Measurements from ENCODE around the gene MSI1. TPM values are rescaled to one million over a fixed set of nuclear protein-coding genes. Genes with fewer than 3 reads are reported as not detected.

Gene MSI1
- total RNA-seq, 1 donor from 2014 or later = 1.3 TPM

- Mint-ChIP-seq H3K4me3 (ENCODE audit: unreplicated experiment) (no peak overlapping the region), H3K27me3 (ENCODE audit: unreplicated experiment) (peaks cover 14% of the 10 kb centered on the region), H3K9me3 (ENCODE audit: unreplicated experiment) (no peaks in the 10 kb centered on the region), H3K27ac (ENCODE audit: unreplicated experiment) (no peak overlapping the region), H3K4me1 (ENCODE audit: unreplicated experiment) (no peaks in the 10 kb centered on the region), H3K36me3 (ENCODE audit: unreplicated experiment) (no peaks in the 10 kb centered on the region)
- TF ChIP-seq, protein P1, sequence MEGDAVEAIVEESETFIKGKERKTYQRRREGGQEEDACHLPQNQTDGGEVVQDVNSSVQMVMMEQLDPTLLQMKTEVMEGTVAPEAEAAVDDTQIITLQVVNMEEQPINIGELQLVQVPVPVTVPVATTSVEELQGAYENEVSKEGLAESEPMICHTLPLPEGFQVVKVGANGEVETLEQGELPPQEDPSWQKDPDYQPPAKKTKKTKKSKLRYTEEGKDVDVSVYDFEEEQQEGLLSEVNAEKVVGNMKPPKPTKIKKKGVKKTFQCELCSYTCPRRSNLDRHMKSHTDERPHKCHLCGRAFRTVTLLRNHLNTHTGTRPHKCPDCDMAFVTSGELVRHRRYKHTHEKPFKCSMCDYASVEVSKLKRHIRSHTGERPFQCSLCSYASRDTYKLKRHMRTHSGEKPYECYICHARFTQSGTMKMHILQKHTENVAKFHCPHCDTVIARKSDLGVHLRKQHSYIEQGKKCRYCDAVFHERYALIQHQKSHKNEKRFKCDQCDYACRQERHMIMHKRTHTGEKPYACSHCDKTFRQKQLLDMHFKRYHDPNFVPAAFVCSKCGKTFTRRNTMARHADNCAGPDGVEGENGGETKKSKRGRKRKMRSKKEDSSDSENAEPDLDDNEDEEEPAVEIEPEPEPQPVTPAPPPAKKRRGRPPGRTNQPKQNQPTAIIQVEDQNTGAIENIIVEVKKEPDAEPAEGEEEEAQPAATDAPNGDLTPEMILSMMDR (IDR thresholded peaks at IDR 0.05) = no peak
- no peak for DNase-seq (ENCODE audit: extremely low spot score, unreplicated experiment)
Observed at GRCh38 chr12:120332523-120332922, 36.4 kb downstream of the MSI1 start.

DNA sequence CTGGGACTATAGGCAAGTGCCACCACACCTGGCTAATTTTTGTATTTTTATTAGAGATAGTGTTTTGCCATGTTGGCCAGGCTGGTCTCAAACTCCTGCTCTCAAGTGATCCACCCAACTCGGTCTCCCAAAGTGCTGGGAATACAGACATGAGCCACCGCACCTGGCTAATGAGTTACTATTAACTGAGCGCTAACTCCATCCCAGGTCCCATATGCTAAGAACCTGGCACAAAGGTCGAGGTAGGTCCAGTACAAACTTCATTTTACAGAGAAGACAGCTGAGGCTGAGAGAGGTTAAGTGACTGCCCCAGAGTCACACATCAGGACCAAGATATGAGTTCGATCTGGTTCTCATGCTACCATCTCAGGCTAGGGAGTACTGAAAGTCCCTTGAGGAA lies 36.9 kb downstream of the MSI1 start:
- no peaks in the 10 kb centered on the region for H3K36me3 Mint-ChIP-seq (ENCODE audit: unreplicated experiment)
- no peaks in the 10 kb centered on the region for H3K4me1 Mint-ChIP-seq (ENCODE audit: unreplicated experiment)
- H3K4me3 Mint-ChIP-seq (ENCODE audit: unreplicated experiment) = no peak overlapping the region
- no peak for DNase-seq (ENCODE audit: extremely low spot score, unreplicated experiment)
- no peak overlapping the region for H3K27ac Mint-ChIP-seq (ENCODE audit: unreplicated experiment)
- peaks cover 11% of the 10 kb centered on the region for H3K27me3 Mint-ChIP-seq (ENCODE audit: unreplicated experiment)
- no peaks in the 10 kb centered on the region for H3K9me3 Mint-ChIP-seq (ENCODE audit: unreplicated experiment)
- TF ChIP-seq, protein P1 (IDR thresholded peaks at IDR 0.05) = no peak

DNA sequence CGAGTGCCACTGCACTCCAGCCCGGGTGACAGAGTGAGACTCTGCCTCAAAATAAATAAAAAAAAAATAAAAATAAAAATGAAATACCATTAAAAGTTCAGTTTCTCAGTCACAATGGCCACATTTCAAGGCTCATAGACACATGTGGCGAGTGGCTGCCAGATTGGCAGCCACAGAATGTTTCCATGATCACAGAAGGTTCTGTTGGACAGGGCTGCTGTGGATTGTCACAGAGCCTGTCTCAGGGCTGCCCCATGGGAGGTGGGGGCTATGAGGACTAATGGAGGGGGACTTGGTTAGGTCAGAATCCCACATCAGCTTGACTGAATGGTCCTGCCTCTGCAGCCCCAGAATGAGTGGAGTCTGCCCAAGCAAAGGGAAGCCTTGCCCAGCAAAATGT lies 37.6 kb downstream of the MSI1 start:
- no peak overlapping the region for H3K27ac Mint-ChIP-seq (ENCODE audit: unreplicated experiment)
- H3K36me3 Mint-ChIP-seq (ENCODE audit: unreplicated experiment) = no peaks in the 10 kb centered on the region
- no peaks in the 10 kb centered on the region for H3K4me1 Mint-ChIP-seq (ENCODE audit: unreplicated experiment)
- peaks cover 11% of the 10 kb centered on the region for H3K27me3 Mint-ChIP-seq (ENCODE audit: unreplicated experiment)
- TF ChIP-seq, protein P1 (IDR thresholded peaks at IDR 0.05) = no peak
- H3K9me3 Mint-ChIP-seq (ENCODE audit: unreplicated experiment) = no peaks in the 10 kb centered on the region
- no peak overlapping the region for H3K4me3 Mint-ChIP-seq (ENCODE audit: unreplicated experiment)
- no peak for DNase-seq (ENCODE audit: extremely low spot score, unreplicated experiment)

DNA sequence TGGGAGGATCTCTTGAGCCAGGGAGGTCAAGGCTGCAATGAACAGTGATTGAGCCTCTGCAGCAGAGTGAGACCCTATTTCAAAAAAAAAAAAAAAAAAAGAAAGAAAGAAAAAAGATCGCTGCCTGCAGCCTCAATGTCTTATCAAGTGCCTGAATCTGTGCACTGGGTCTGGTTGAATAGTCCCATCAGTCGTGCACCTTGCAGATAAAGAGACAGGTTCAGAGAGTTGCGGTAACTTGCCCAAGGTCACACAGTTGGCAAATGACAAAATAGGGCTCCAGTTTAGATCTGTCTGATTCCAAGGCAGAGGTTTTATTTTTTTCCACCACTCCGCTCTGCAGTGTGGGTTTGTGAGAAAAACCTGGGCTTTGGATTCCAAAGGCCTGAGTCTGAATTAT lies 40.7 kb downstream of the MSI1 start:
- H3K27ac Mint-ChIP-seq (ENCODE audit: unreplicated experiment) = no peak overlapping the region
- TF ChIP-seq, protein P1 (IDR thresholded peaks at IDR 0.05) = no peak
- no peak for DNase-seq (ENCODE audit: extremely low spot score, unreplicated experiment)
- H3K36me3 Mint-ChIP-seq (ENCODE audit: unreplicated experiment) = no peaks in the 10 kb centered on the region
- H3K4me3 Mint-ChIP-seq (ENCODE audit: unreplicated experiment) = no peak overlapping the region
- peaks cover 13% of the 10 kb centered on the region for H3K27me3 Mint-ChIP-seq (ENCODE audit: unreplicated experiment)
- no peaks in the 10 kb centered on the region for H3K9me3 Mint-ChIP-seq (ENCODE audit: unreplicated experiment)
- peaks cover 9% of the 10 kb centered on the region for H3K4me1 Mint-ChIP-seq (ENCODE audit: unreplicated experiment)

- TF ChIP-seq, protein P1 (IDR thresholded peaks at IDR 0.05) = no peak
- H3K36me3 Mint-ChIP-seq (ENCODE audit: unreplicated experiment) = no peaks in the 10 kb centered on the region
- H3K9me3 Mint-ChIP-seq (ENCODE audit: unreplicated experiment) = no peaks in the 10 kb centered on the region
- H3K4me3 Mint-ChIP-seq (ENCODE audit: unreplicated experiment) = no peak within 1 kb of the TSS
- H3K27me3 Mint-ChIP-seq (ENCODE audit: unreplicated experiment) = peaks cover 13% of the 10 kb centered on the region
- no peak for DNase-seq (ENCODE audit: extremely low spot score, unreplicated experiment)
- H3K27ac Mint-ChIP-seq (ENCODE audit: unreplicated experiment) = no peak within 1 kb of the TSS
- H3K4me1 Mint-ChIP-seq (ENCODE audit: unreplicated experiment) = peaks cover 9% of the 10 kb centered on the region
Observed at GRCh38 chr12:120327593-120327992, 41.4 kb downstream of the MSI1 start, which contains the start of gene PLA2G1B. Gene PLA2G1B (minus strand): TSS chr12:120327779. CDS start chr12:120327753, 26 bp downstream.

All from osteocyte (in vitro differentiated cells).